Activated B cell treated with CpG ODN at 0.5 μM for 24 hours (primary cell): Measurements from ENCODE around the gene AQP10. TPM values are rescaled to one million over a fixed set of nuclear protein-coding genes. Genes with fewer than 3 reads are reported as not detected.

Experiments used
- total RNA-seq: library from RNA; stranded (reverse); gene quantifications from 2 replicates; pipeline ENCODE4 v1.2.3, GENCODE V29; 2022

The AQP10 gene
- total RNA-seq, 1 donor from 2014 or later: not detected

Other genes starting within 250 kb of the AQP10 start
- 0.22 and 0.27 TPM in 2 replicates for gene NUP210L, start 166.0 kb upstream of the AQP10 start, total RNA-seq
- gene TPM3, start 129.0 kb upstream of the AQP10 start, total RNA-seq: 466 and 509 TPM in 2 replicates
- not detected in 2 replicates for gene CFAP141, start 114.8 kb upstream of the AQP10 start, total RNA-seq
- 209 and 234 TPM in 2 replicates for gene UBAP2L, start 100.1 kb upstream of the AQP10 start, total RNA-seq
- 89.4 and 93.0 TPM in 2 replicates for gene HAX1, start 48.5 kb upstream of the AQP10 start, total RNA-seq
- gene ATP8B2, start 4.4 kb downstream of the AQP10 start, total RNA-seq: 24.3 and 27.3 TPM in 2 replicates
- 3.3 and 5.1 TPM in 2 replicates for gene IL6R, start 84.2 kb downstream of the AQP10 start, total RNA-seq
- gene TDRD10, start 181.1 kb downstream of the AQP10 start, total RNA-seq: not detected in 2 replicates
- gene SHE, start 181.3 kb downstream of the AQP10 start, total RNA-seq: 0.04 TPM in 1 of 2 replicates, not detected in the other
- gene UBE2Q1, start 237.6 kb downstream of the AQP10 start, total RNA-seq: 96.5 and 104 TPM in 2 replicates
- not detected in 2 replicates for gene CHRNB2, start 246.7 kb downstream of the AQP10 start, total RNA-seq